Heart left ventricle (tissue), 13 donors: ENCODE measurements around the gene COP1.

Experiments used
- POLR2A ChIP-seq, 2 donors: fragments of 450-650 bp; IDR thresholded peaks; one replicate each; pipeline ENCODE4 v1.6.1; 2017; ENCODE audit warnings: antibody characterized with exemption in 2 of 2, mild to moderate bottlenecking in 2 of 2, moderate library complexity in 2 of 2
- TF ChIP-seq, protein P1 (sequence below), 12 donors: fragments of 200-600 bp; sonication (generic) in 4 of 12; IDR thresholded peaks; one replicate each; pipeline versions ENCODE4 v1.5.0 to v1.8.0; 2018 to 2022; ENCODE audit warnings: antibody characterized with exemption in 12 of 12, mild to moderate bottlenecking in 5 of 12
- donor health status: ischemic (EF 13 %, LVEDD 7.1; RV severe dilation, severe dysfunction).
- donor health status: DM: no; HTN: yes; CAD: no.
- donor health status: DM: no; HTN: no; CAD: no.
- donor health status: ischemic (EF 25% LVEDD 6.9; RV normal size, moderate dysfunction).
- donor health status: ischemic (EF 25% LVEDD 5.7; RV mildly dilated, moderate dysfunction).
- donor health status: ischemic (EF 35%, LVEDD 5.7; RV mildly dilated, moderate dysfunction).
- donor health status: nonischemic (EF 11% LVEDD 7.7; RV severe dilation, severe dysfunction).
- donor health status: DM: yes; HTN: yes; CAD: no.
- donor health status: PGD.
- donor health status: ischemic (EF 29% LVEDD 5.4; RV normal size, mild dysfunction).
- donor health status: nonischemic (EF 23%, LVEDD 6.1; RV moderate dilation, normal function).

- TF ChIP-seq, protein P1, sequence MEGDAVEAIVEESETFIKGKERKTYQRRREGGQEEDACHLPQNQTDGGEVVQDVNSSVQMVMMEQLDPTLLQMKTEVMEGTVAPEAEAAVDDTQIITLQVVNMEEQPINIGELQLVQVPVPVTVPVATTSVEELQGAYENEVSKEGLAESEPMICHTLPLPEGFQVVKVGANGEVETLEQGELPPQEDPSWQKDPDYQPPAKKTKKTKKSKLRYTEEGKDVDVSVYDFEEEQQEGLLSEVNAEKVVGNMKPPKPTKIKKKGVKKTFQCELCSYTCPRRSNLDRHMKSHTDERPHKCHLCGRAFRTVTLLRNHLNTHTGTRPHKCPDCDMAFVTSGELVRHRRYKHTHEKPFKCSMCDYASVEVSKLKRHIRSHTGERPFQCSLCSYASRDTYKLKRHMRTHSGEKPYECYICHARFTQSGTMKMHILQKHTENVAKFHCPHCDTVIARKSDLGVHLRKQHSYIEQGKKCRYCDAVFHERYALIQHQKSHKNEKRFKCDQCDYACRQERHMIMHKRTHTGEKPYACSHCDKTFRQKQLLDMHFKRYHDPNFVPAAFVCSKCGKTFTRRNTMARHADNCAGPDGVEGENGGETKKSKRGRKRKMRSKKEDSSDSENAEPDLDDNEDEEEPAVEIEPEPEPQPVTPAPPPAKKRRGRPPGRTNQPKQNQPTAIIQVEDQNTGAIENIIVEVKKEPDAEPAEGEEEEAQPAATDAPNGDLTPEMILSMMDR (IDR thresholded peaks at IDR 0.05) = no peak
- no peak for TF ChIP-seq POLR2A (IDR thresholded peaks at IDR 0.05)
Observed at GRCh38 chr1:176029155-176029554, 177.9 kb downstream of the COP1 start.
